ENCODE data around the gene PRRT2.

DNA sequence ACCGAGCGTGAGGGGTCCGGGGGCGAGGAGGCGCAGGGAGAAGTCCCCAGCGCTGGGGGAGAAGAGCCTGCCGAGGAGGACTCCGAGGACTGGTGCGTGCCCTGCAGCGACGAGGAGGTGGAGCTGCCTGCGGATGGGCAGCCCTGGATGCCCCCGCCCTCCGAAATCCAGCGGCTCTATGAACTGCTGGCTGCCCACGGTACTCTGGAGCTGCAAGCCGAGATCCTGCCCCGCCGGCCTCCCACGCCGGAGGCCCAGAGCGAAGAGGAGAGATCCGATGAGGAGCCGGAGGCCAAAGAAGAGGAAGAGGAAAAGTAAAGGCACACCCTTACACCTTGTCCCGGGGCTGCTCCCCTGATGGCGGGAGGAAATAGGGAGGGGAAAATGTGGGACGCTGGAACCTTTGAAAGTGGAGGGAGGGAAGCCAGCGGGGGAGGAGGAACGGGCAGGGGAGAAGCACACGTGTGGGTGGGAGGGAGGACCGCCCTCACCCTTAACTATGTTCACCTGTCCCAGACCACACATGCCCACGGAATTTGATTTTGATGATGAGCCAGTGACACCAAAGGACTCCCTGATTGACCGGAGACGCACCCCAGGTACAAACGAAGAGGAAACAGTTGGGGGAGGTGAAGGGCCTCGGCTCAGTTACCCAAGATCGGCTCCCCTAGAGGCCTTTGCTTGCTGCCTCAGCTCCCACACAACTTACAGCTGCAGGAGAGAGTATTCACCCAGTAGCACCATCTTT, 4.9 kb downstream of the PRRT2 start:
- no peak for TF ChIP-seq EZH2phosphoT487 (IDR thresholded peaks at IDR 0.05; ENCODE audit: low read length)
- peak; percentile 11; the same call in 1 of the 2 replicates for TF ChIP-seq CTCF (IDR thresholded peaks at IDR 0.05; ENCODE audit: low read length)
- TF ChIP-seq EZH2 (optimal IDR thresholded peaks at IDR 0.05; ENCODE audit: low read depth, low read length): no peak
